GM19395 (cell line): ENCODE results near the gene TRRAP.

Experiments used
- ATAC-seq: cut with Tn5 transposase; IDR thresholded peaks from one replicate; pipeline ENCODE4 v1.9.1; 2021; ENCODE audit warnings: mild to moderate bottlenecking, moderate library complexity; ENCODE audit not compliant: unreplicated experiment

Gene TRRAP

DNA sequence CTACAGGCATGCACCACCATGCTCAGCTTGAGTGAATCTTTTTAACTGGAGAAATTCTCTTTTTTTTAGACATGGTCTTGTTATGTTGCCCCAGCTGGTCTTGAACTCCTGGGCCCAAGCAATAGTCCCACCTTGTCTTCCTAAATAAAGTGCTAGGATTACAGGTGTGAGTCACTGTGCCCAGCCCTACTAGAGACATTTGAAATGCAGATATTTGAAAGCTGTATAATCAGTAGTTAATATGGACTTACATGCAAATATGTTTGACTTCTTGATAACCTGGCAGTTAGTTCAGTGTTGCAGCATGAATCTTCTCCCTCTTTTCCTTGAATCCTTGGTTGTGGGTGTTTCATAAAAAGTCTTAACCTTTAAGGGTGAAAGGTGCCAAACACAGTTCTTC, 8.7 kb downstream of the TRRAP start:
- ATAC-seq = no peak

DNA sequence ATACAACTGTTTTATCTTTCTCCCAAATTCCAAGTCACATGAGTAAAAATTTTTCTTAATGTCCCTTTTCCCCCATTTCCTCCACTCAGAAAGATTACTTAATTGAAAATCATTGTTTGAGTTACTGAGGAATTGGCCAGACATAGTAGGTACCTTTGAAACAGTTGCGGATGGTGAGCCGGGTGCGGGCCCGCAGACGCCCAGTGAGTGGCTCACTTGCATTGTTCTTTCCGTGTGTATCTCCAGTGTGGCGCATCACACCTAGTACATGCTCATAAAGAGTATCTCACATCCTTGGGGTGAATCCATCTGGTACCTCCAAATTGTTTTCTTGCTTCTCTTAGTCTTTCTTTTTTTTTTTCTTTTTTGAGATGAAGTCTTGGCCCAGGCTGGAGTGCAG, 14.3 kb downstream of the TRRAP start:
- ATAC-seq = no peak

GRCh38 chr7:98899816-98900215, 21.5 kb downstream of the TRRAP start:
- no peak for ATAC-seq

DNA sequence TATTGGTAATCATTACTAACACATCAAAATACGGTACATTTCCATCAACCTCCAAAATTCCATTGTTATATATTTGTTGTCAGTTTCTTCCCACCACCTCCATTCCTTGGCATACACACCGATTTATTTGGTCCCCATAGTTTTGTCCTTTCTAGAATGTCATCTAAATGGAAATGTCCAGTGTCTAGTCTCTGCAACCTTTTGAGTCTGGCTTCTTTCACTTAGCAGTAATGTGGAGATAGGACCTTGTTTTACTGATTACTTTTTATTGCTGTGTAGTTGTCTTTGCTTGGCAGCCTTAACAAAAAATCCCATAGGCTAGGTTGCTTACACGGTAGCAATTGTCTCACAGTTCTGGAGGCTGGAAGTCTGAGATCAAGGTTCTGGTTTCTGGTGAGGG, 22.5 kb downstream of the TRRAP start:
- no peak for ATAC-seq

DNA sequence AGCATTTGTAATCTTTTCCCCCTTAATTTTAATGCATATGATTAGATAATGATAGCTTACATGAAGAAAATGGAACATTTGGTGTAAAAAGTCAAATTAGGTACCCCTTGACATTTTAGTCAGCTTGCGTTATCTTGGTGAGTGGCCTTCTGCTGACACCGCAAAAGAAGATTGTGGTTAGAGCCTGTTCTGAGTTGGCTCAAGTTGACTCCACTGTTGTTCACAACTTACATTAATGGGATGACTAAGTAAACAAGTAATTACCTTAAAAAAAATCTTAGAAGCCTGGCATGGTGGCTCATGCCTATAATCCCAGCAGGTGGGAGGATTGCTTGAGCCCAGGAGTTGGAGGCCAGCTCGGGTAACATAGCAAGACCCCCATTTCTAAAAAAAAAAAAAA, 24.2 kb downstream of the TRRAP start:
- no peak for ATAC-seq

- no peak for ATAC-seq
Measured at GRCh38 chr7:98903246-98903645, 24.9 kb downstream of the TRRAP start.

GRCh38 chr7:98907570-98907969, 29.2 kb downstream of the TRRAP start:
- no peak for ATAC-seq

GRCh38 chr7:98908585-98908984, 30.3 kb downstream of the TRRAP start:
- no peak for ATAC-seq

DNA sequence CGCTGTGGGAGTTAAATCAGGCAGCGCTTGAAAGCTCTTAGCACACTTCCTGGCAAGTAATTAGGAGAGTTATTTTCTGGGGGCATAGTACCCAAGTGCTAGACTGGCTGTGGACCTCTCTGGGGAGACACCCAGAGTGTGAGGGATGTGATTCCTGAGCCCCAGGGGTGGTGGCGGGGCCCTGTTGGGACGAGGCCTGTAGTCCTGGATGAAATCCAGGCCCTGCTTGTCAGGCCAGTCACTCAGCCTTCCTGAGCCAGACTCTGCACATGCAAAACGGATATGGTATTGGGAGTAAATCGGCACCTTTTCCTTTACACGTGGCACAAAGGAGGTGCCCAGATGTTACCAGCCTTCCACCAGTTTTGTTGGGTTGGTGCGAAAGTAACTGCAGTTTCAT, 31.2 kb downstream of the TRRAP start:
- no peak for ATAC-seq

DNA sequence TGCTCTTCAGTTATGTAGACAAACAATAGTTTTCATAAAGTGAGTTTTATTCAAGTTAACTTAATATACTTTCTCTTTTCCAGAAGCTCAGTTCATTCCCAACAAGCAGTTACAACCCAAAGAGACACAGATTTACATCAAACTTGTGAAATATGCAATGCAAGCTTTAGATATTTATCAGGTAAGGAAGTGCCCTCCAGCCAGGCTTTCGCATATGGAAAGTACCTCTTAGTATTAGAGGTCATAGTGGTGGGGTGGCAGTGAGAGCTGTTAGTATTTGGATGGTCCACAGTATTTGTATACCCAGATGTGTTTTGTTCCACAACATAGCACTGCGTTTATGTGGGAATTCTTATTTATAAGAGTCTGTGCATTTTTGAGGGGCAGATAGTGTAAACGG, 32.1 kb downstream of the TRRAP start:
- no peak for ATAC-seq

DNA sequence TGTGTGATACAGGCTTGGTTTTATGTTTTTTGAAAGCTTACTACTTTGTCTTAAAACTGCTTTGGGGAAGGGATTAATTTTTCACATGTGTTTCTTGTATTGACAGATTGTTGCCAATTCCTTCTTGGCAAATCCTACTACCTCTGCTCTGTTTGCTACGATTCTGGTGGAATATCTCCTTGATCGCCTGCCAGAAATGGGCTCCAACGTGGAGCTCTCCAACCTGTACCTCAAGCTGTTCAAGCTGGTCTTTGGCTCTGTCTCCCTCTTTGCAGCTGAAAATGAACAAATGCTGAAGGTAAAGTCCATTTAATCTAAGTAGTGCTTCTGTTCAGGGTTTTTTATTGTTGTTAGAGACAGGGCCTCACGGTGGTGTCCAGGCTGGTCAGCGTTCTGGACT, 33.6 kb downstream of the TRRAP start:
- no peak for ATAC-seq

DNA sequence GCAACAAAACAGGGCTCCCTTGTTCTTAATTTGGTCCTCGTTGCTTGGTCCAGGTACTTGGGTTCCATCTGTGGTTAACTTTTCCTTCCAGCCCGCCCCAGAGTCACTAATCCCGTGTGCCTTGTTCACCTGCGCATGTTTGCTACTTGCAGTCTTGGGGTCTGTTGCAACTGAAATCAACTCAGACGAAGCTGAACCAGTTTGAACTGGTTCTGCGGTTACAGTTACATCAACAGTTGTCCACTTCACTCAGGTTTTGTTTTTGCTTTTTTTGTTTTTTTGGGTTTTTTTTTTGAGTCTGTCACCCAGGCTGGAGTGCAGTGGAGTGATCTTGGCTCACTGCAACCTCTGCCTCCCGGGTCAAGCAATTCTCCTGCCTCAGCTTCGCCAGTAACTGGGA, 34.7 kb downstream of the TRRAP start:
- ATAC-seq = no peak

GRCh38 chr7:98913612-98914011, 35.3 kb downstream of the TRRAP start:
- no peak for ATAC-seq

- no peak for ATAC-seq
Measured at GRCh38 chr7:98917331-98917730, 39.0 kb downstream of the TRRAP start.

GRCh38 chr7:98921608-98922372, 43.5 kb downstream of the TRRAP start:
- no peak for ATAC-seq

GRCh38 chr7:98922392-98923187, 44.3 kb downstream of the TRRAP start:
- no peak for ATAC-seq

GRCh38 chr7:98923512-98923911, 45.2 kb downstream of the TRRAP start:
- no peak for ATAC-seq

DNA sequence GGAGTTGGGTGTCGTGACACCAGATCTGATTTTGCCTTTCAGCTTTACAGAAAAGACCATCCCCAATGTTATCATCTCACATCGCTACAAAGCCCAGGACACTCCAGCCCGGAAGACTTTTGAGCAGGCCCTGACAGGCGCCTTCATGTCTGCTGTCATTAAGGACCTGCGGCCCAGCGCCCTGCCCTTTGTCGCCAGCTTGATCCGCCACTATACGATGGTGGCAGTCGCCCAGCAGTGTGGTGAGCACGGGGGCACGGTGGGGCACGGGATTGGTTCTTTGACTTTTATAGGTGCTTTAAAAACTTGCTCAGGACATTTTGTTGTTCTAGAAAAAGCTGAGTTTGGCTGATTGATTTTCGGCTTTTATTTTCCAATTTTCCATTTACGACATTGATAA, 48.8 kb downstream of the TRRAP start:
- ATAC-seq = no peak

DNA sequence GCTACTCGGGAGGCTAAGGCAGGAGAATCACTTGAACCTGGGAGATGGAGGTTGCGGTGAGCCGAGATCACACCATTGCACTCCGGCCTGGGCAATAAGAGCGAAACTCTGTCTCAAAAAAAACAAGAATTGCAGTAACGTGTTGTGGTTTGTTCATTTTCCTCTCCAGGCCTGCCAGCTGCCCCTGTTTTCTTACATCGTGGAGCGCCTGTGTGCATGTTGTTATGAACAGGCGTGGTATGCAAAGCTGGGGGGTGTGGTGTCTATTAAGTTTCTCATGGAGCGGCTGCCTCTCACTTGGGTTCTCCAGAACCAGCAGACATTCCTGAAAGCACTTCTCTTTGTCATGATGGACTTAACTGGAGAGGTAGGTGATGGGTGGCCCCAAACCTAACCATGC, 52.1 kb downstream of the TRRAP start:
- ATAC-seq = no peak

GRCh38 chr7:98930921-98931320, 52.6 kb downstream of the TRRAP start:
- no peak for ATAC-seq

GRCh38 chr7:98933321-98933720, 55.0 kb downstream of the TRRAP start:
- no peak for ATAC-seq

- ATAC-seq = no peak
Measured at GRCh38 chr7:98934267-98934666, 55.9 kb downstream of the TRRAP start.
